Stomach smooth muscle (tissue), 2 donors: ENCODE measurements around the gene DLG2.

ENCODE experiments used
- H3K27ac ChIP-seq: one replicate; pipeline ENCODE4 v1.7.0; 2013; ENCODE audit warnings: mild to moderate bottlenecking, low read length, inconsistent platforms
- H3K27me3 ChIP-seq, 2 donors: one replicate each; pipeline ENCODE4 v1.7.0; 2013; ENCODE audit warnings: low read length in 2 of 2; ENCODE audit not compliant: insufficient read depth in 2 of 2, control insufficient read depth in 1 of 2
- H3K36me3 ChIP-seq, 2 donors: one replicate each; pipeline ENCODE4 v1.7.0; 2013; ENCODE audit warnings: low read length in 2 of 2; ENCODE audit not compliant: control insufficient read depth in 2 of 2, insufficient read depth in 2 of 2
- H3K4me1 ChIP-seq: one replicate; pipeline ENCODE4 v1.7.0; 2013; ENCODE audit warnings: low read length; ENCODE audit not compliant: control insufficient read depth, insufficient read depth
- H3K4me3 ChIP-seq, 2 donors: one replicate each; pipeline ENCODE4 v1.7.0; 2013; ENCODE audit warnings: low read length in 2 of 2
- H3K9ac ChIP-seq, 2 donors: one replicate each; pipeline ENCODE4 v1.7.0; 2013; ENCODE audit warnings: low read length in 2 of 2, mild to moderate bottlenecking in 1 of 2
- H3K9me3 ChIP-seq, 2 donors: one replicate each; pipeline ENCODE4 v1.7.0; 2013; ENCODE audit warnings: low read length in 2 of 2; ENCODE audit not compliant: control insufficient read depth in 2 of 2
- donor health status: healthy.
- donor health status: Pancreatic carcinoma.

Gene DLG2

GRCh38 chr11:85088286-85088685 lies 538.9 kb downstream of the DLG2 start:
- H3K9ac ChIP-seq, result no peak overlapping the region
- H3K27me3 ChIP-seq, result no peaks in the 10 kb centered on the region
- no peaks in the 10 kb centered on the region for H3K4me1 ChIP-seq
- H3K27ac ChIP-seq, result no peak overlapping the region
- no peak overlapping the region for H3K4me3 ChIP-seq
- no peaks in the 10 kb centered on the region for H3K36me3 ChIP-seq
- H3K9me3 ChIP-seq, result no peaks in the 10 kb centered on the region

- H3K27ac ChIP-seq, result no peak overlapping the region
- no peak overlapping the region for H3K4me3 ChIP-seq
- H3K27me3 ChIP-seq, result no peaks in the 10 kb centered on the region
- H3K36me3 ChIP-seq, result no peaks in the 10 kb centered on the region
- H3K4me1 ChIP-seq, result no peaks in the 10 kb centered on the region
- H3K9me3 ChIP-seq, result no peaks in the 10 kb centered on the region
- H3K9ac ChIP-seq, result no peak overlapping the region
Observed at GRCh38 chr11:85086504-85087284, 540.5 kb downstream of the DLG2 start.

GRCh38 chr11:85076535-85077330 lies 550.4 kb downstream of the DLG2 start:
- H3K9ac ChIP-seq, result no peak overlapping the region
- H3K4me3 ChIP-seq, result no peak overlapping the region
- no peak overlapping the region for H3K27ac ChIP-seq
- H3K4me1 ChIP-seq, result no peaks in the 10 kb centered on the region
- no peaks in the 10 kb centered on the region for H3K27me3 ChIP-seq
- no peaks in the 10 kb centered on the region for H3K36me3 ChIP-seq
- H3K9me3 ChIP-seq, result no peaks in the 10 kb centered on the region

DNA sequence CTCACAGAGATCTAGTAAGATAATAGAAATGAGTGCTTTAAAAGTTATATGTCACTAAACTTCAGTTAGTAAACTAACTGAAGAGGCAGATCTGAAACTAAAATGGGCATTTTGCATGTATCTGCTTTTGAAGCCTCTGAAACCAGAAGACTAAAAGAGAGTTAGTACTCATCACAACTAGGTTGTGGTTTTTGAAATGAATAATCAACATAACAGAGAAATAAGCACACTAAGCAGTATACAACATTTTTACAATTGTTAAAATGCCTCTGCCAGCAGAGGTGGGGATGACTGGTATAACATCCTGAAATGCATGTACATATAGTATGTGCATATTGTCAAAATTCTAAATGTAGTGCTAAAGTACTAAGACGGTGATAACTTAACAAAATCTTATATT lies 564.5 kb downstream of the DLG2 start:
- H3K9ac ChIP-seq, result no peak overlapping the region
- H3K27me3 ChIP-seq, result no peaks in the 10 kb centered on the region
- no peak overlapping the region for H3K27ac ChIP-seq
- H3K36me3 ChIP-seq, result no peaks in the 10 kb centered on the region
- no peaks in the 10 kb centered on the region for H3K4me1 ChIP-seq
- H3K4me3 ChIP-seq, result no peak overlapping the region
- no peaks in the 10 kb centered on the region for H3K9me3 ChIP-seq

GRCh38 chr11:85052636-85053035 lies 574.5 kb downstream of the DLG2 start:
- Histone ChIP-seq H3K9me3 (no peaks in the 10 kb centered on the region), H3K27ac (no peak overlapping the region), H3K27me3 (no peaks in the 10 kb centered on the region), H3K4me1 (no peaks in the 10 kb centered on the region), H3K36me3 (no peaks in the 10 kb centered on the region), H3K9ac (no peak overlapping the region), H3K4me3 (no peak overlapping the region)

- Histone ChIP-seq H3K36me3 (no peaks in the 10 kb centered on the region), H3K9me3 (no peaks in the 10 kb centered on the region), H3K4me1 (no peaks in the 10 kb centered on the region), H3K27ac (no peak overlapping the region), H3K4me3 (no peak overlapping the region), H3K9ac (no peak overlapping the region), H3K27me3 (no peaks in the 10 kb centered on the region)
Observed at GRCh38 chr11:85048801-85049200, 578.3 kb downstream of the DLG2 start.

DNA sequence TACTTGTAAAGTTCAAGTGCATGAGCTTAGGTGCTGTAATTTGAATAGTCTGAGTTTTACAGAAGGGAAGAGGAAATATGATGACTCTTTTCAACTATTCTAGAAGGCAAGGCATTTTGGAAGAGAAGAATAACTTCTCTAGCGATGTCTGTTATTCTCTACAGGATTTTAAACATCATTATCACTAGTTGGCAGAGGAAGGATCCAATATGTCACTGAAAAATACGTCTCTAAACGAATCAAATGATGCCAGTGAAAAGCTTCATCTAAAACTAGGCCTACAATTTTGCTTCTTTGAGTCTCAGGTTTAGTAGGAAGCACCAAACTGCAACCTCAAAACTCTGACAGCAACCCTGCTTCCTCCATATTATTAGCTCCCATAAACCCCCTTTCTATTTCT lies 581.4 kb downstream of the DLG2 start:
- no peaks in the 10 kb centered on the region for H3K4me1 ChIP-seq
- H3K27ac ChIP-seq, result no peak overlapping the region
- H3K4me3 ChIP-seq, result no peak overlapping the region
- no peaks in the 10 kb centered on the region for H3K9me3 ChIP-seq
- H3K9ac ChIP-seq, result no peak overlapping the region
- no peaks in the 10 kb centered on the region for H3K36me3 ChIP-seq
- H3K27me3 ChIP-seq, result no peaks in the 10 kb centered on the region

GRCh38 chr11:85044911-85045310 lies 582.2 kb downstream of the DLG2 start:
- H3K27ac ChIP-seq, result no peak overlapping the region
- no peak overlapping the region for H3K4me3 ChIP-seq
- no peaks in the 10 kb centered on the region for H3K27me3 ChIP-seq
- no peak overlapping the region for H3K9ac ChIP-seq
- no peaks in the 10 kb centered on the region for H3K9me3 ChIP-seq
- no peaks in the 10 kb centered on the region for H3K4me1 ChIP-seq
- H3K36me3 ChIP-seq, result no peaks in the 10 kb centered on the region

- H3K4me3 ChIP-seq, result no peak overlapping the region
- H3K36me3 ChIP-seq, result no peaks in the 10 kb centered on the region
- H3K27ac ChIP-seq, result no peak overlapping the region
- no peak overlapping the region for H3K9ac ChIP-seq
- no peaks in the 10 kb centered on the region for H3K27me3 ChIP-seq
- H3K4me1 ChIP-seq, result no peaks in the 10 kb centered on the region
- H3K9me3 ChIP-seq, result no peaks in the 10 kb centered on the region
Observed at GRCh38 chr11:85042361-85042760, 584.8 kb downstream of the DLG2 start.

DNA sequence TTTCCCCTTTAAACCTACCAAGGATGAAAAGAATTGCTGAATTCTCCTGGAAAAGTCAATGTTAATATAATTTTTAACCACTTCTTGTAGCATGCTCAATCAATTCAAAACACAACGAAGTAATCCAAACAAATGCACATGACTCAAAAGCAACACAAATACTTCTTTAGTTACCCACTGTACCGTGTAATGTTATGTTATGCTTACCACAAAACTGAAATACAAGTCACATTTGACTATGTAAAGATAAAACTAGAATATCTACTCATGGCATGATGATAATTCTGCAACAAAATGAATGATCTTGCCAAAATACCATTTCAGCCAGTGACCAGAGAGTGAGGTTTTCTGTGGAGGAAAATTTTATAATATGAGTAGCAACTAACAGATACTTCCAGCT lies 587.0 kb downstream of the DLG2 start:
- Histone ChIP-seq H3K9ac (no peak overlapping the region), H3K4me1 (no peaks in the 10 kb centered on the region), H3K27me3 (no peaks in the 10 kb centered on the region), H3K27ac (no peak overlapping the region), H3K4me3 (no peak overlapping the region), H3K9me3 (no peaks in the 10 kb centered on the region), H3K36me3 (no peaks in the 10 kb centered on the region)

DNA sequence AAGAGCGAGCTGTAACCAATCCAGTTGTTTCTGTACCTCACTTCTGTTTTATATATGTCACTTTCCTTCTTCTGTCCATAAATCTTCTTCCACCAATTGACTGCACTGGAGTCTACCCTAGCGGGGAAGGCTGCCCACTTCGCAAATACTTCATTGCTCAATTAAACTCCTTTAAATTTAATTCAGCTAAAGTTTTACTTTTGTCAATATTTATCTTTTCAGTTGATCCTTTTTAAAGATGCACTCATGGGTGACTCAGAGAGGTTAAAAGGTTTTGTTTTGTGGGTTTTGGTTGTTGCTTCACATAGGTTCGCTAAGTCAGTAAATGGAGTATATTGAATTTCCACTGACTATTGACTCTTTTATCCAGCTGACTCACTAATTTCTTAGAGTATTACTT lies 597.2 kb downstream of the DLG2 start:
- Histone ChIP-seq H3K27ac (no peak overlapping the region), H3K27me3 (no peaks in the 10 kb centered on the region), H3K9me3 (no peaks in the 10 kb centered on the region), H3K9ac (no peak overlapping the region), H3K36me3 (no peaks in the 10 kb centered on the region), H3K4me3 (no peak overlapping the region), H3K4me1 (no peaks in the 10 kb centered on the region)
